Neural cell (in vitro differentiated cells): ENCODE data around the gene PRRT2. TPM values are rescaled to one million over a fixed set of nuclear protein-coding genes. Genes with fewer than 3 reads are reported as not detected.

ENCODE experiments used
- H2AFZ ChIP-seq: fragments of 200-600, 300-800 bp; sonication (generic), shearing (Covaris generic); 2 replicates; pipeline ENCODE4 v1.6.0; 2014; ENCODE audit warnings: low read depth, mild to moderate bottlenecking, antibody characterized with exemption, low read length, moderate library complexity
- H3F3A ChIP-seq: fragments of 200-600 bp; shearing (Covaris generic); 2 replicates; pipeline ENCODE4 v1.6.1; 2016; ENCODE audit warnings: mild to moderate bottlenecking, moderate library complexity, mixed read lengths, antibody characterized with exemption, low read length; ENCODE audit not compliant: insufficient read depth, poor library complexity, severe bottlenecking
- H3K27ac ChIP-seq: fragments of 200-600, 300-800 bp; sonication (generic), shearing (Covaris generic); 2 replicates; pipeline ENCODE4 v1.5.1; 2014; ENCODE audit warnings: mild to moderate bottlenecking, low read length, moderate library complexity
- H3K27me3 ChIP-seq: fragments of 300-800, 200-600 bp; sonication (generic), shearing (Covaris generic); 2 replicates; pipeline ENCODE4 v1.6.0; 2014; ENCODE audit warnings: mild to moderate bottlenecking, low read depth, low read length, moderate library complexity; ENCODE audit not compliant: insufficient read depth
- H3K36me3 ChIP-seq: fragments of 300-800, 200-600 bp; sonication (generic), shearing (Covaris generic); 2 replicates; pipeline ENCODE4 v1.5.1; 2014; ENCODE audit warnings: mild to moderate bottlenecking, antibody characterized with exemption, low read length, moderate library complexity; ENCODE audit not compliant: insufficient read depth
- H3K4me2 ChIP-seq: fragments of 300-800, 200-600 bp; sonication (generic), shearing (Covaris generic); 2 replicates; pipeline ENCODE4 v1.6.0; 2014; ENCODE audit warnings: mild to moderate bottlenecking, low read length
- H3K4me3 ChIP-seq: fragments of 300-800, 200-600 bp; sonication (generic), shearing (Covaris generic); 2 replicates; pipeline ENCODE4 v1.5.1; 2014; ENCODE audit warnings: mild to moderate bottlenecking, low read length, moderate library complexity
- H3K79me2 ChIP-seq: fragments of 200-600 bp; shearing (Covaris generic); replicated peaks from 2 replicates; pipeline ENCODE4 v1.6.0; 2014; ENCODE audit warnings: mild to moderate bottlenecking, low read length, moderate library complexity; ENCODE audit not compliant: insufficient read depth
- H3K9ac ChIP-seq: fragments of 300-800, 200-600 bp; sonication (generic), shearing (Covaris generic); 2 replicates; pipeline ENCODE4 v1.6.1; 2016; ENCODE audit warnings: mild to moderate bottlenecking, low read length, mixed read lengths
- H3K9me2 ChIP-seq: fragments of 200-600 bp; shearing (Covaris generic); 2 replicates; pipeline ENCODE4 v1.6.1; 2016; ENCODE audit warnings: mild to moderate bottlenecking, low read length, mixed read lengths; ENCODE audit not compliant: insufficient read depth
- H3K9me3 ChIP-seq: fragments of 200-600, 300-800 bp; sonication (generic), shearing (Covaris generic); 2 replicates; pipeline ENCODE4 v1.6.1; 2016; ENCODE audit warnings: mild to moderate bottlenecking, mixed run types, low read length, moderate library complexity, mixed read lengths
- H4K20me1 ChIP-seq: fragments of 200-600 bp; shearing (Covaris generic); 2 replicates; pipeline ENCODE4 v1.6.1; 2016; ENCODE audit warnings: mild to moderate bottlenecking, mixed run types; ENCODE audit not compliant: insufficient read depth
- EP300 ChIP-seq: fragments of 450-650 bp; conservative IDR thresholded peaks from 2 replicates; pipeline ENCODE4 v1.6.1; 2014; ENCODE audit warnings: antibody characterized with exemption, mild to moderate bottlenecking, moderate library complexity; ENCODE audit not compliant: poor library complexity, severe bottlenecking
- EZH2 ChIP-seq: fragments of 200-600, 300-800 bp; shearing (Covaris generic), sonication (generic); IDR thresholded peaks from 2 replicates; pipeline ENCODE4 v1.6.1; 2014; ENCODE audit warnings: antibody characterized with exemption, low read length, borderline replicate concordance, mild to moderate bottlenecking; ENCODE audit not compliant: insufficient read depth, poor library complexity, severe bottlenecking
- MXI1 ChIP-seq: fragments of 450-650 bp; conservative IDR thresholded peaks from 2 replicates; pipeline ENCODE4 v1.6.1; 2014; ENCODE audit warnings: antibody characterized with exemption, mild to moderate bottlenecking; ENCODE audit not compliant: poor library complexity, severe bottlenecking
- POLR2AphosphoS5 ChIP-seq: IDR thresholded peaks from 2 replicates; pipeline ENCODE4 v1.6.1; 2012
- RAD21 ChIP-seq: fragments of 450-650 bp; conservative IDR thresholded peaks from 2 replicates; pipeline ENCODE4 v1.6.1; 2014; ENCODE audit warnings: antibody characterized with exemption, mild to moderate bottlenecking, moderate library complexity
- SMC3 ChIP-seq: fragments of 450-650 bp; conservative IDR thresholded peaks from 2 replicates; pipeline ENCODE4 v1.6.1; 2014; ENCODE audit warnings: antibody characterized with exemption, mild to moderate bottlenecking, moderate library complexity; ENCODE audit not compliant: poor library complexity
- TAF1 ChIP-seq: IDR thresholded peaks from 2 replicates; pipeline ENCODE4 v1.6.1; 2012; ENCODE audit warnings: low read depth
- polyA plus RNA-seq: library from polyadenylated mRNA; depleted of rRNA; stranded (reverse); fragments of >200 nt; gene quantifications from 2 replicates; pipeline ENCODE4 v1.2.3, GENCODE V29; 2014
- TF ChIP-seq, protein P1 (sequence below): fragments of 450-650 bp; IDR thresholded peaks from 2 replicates; pipeline ENCODE4 v1.5.1; 2014; ENCODE audit warnings: antibody characterized with exemption, mild to moderate bottlenecking, moderate library complexity; ENCODE audit not compliant: poor library complexity, severe bottlenecking
- TF ChIP-seq, protein P2 (sequence below): IDR thresholded peaks from 2 replicates; pipeline ENCODE4 v1.6.1; 2012; ENCODE audit warnings: borderline replicate concordance

PRRT2 gene
- polyA plus RNA-seq, 1 donor from 2014 or later, result 84.2 TPM

GRCh38 chr16:29820271-29820701, 8.3 kb downstream of the PRRT2 start, which contains the start of gene MVP:
TSS of gene MVP (plus strand) at chr16:29820462. CDS start at chr16:29830550, 10,088 bp downstream.
- Histone ChIP-seq H3K36me3 (no peaks in the 10 kb centered on the region), H3K4me2 (no peak within 1 kb of the TSS), H3K9me2 (no peaks in the 10 kb centered on the region), H3K27ac (no peak within 1 kb of the TSS), H2AFZ (no peak within 1 kb of the TSS), H3K4me3 (no peak within 1 kb of the TSS), H3K79me2 (peaks cover 8% of the 10 kb centered on the region), H3K9me3 (no peaks in the 10 kb centered on the region), H3K27me3 (no peaks in the 10 kb centered on the region), H3F3A (no peaks in the 10 kb centered on the region), H3K9ac (no peak within 1 kb of the TSS), H4K20me1 (no peaks in the 10 kb centered on the region)
- TF ChIP-seq EZH2 (no peak), SMC3 (no peak), MXI1 (no peak), TAF1 (no peak), POLR2AphosphoS5 (no peak), RAD21 (no peak), EP300 (no peak)
- TF ChIP-seq, protein P1, sequence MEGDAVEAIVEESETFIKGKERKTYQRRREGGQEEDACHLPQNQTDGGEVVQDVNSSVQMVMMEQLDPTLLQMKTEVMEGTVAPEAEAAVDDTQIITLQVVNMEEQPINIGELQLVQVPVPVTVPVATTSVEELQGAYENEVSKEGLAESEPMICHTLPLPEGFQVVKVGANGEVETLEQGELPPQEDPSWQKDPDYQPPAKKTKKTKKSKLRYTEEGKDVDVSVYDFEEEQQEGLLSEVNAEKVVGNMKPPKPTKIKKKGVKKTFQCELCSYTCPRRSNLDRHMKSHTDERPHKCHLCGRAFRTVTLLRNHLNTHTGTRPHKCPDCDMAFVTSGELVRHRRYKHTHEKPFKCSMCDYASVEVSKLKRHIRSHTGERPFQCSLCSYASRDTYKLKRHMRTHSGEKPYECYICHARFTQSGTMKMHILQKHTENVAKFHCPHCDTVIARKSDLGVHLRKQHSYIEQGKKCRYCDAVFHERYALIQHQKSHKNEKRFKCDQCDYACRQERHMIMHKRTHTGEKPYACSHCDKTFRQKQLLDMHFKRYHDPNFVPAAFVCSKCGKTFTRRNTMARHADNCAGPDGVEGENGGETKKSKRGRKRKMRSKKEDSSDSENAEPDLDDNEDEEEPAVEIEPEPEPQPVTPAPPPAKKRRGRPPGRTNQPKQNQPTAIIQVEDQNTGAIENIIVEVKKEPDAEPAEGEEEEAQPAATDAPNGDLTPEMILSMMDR, result no peak
- TF ChIP-seq, protein P2, sequence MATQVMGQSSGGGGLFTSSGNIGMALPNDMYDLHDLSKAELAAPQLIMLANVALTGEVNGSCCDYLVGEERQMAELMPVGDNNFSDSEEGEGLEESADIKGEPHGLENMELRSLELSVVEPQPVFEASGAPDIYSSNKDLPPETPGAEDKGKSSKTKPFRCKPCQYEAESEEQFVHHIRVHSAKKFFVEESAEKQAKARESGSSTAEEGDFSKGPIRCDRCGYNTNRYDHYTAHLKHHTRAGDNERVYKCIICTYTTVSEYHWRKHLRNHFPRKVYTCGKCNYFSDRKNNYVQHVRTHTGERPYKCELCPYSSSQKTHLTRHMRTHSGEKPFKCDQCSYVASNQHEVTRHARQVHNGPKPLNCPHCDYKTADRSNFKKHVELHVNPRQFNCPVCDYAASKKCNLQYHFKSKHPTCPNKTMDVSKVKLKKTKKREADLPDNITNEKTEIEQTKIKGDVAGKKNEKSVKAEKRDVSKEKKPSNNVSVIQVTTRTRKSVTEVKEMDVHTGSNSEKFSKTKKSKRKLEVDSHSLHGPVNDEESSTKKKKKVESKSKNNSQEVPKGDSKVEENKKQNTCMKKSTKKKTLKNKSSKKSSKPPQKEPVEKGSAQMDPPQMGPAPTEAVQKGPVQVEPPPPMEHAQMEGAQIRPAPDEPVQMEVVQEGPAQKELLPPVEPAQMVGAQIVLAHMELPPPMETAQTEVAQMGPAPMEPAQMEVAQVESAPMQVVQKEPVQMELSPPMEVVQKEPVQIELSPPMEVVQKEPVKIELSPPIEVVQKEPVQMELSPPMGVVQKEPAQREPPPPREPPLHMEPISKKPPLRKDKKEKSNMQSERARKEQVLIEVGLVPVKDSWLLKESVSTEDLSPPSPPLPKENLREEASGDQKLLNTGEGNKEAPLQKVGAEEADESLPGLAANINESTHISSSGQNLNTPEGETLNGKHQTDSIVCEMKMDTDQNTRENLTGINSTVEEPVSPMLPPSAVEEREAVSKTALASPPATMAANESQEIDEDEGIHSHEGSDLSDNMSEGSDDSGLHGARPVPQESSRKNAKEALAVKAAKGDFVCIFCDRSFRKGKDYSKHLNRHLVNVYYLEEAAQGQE, result no peak

DNA sequence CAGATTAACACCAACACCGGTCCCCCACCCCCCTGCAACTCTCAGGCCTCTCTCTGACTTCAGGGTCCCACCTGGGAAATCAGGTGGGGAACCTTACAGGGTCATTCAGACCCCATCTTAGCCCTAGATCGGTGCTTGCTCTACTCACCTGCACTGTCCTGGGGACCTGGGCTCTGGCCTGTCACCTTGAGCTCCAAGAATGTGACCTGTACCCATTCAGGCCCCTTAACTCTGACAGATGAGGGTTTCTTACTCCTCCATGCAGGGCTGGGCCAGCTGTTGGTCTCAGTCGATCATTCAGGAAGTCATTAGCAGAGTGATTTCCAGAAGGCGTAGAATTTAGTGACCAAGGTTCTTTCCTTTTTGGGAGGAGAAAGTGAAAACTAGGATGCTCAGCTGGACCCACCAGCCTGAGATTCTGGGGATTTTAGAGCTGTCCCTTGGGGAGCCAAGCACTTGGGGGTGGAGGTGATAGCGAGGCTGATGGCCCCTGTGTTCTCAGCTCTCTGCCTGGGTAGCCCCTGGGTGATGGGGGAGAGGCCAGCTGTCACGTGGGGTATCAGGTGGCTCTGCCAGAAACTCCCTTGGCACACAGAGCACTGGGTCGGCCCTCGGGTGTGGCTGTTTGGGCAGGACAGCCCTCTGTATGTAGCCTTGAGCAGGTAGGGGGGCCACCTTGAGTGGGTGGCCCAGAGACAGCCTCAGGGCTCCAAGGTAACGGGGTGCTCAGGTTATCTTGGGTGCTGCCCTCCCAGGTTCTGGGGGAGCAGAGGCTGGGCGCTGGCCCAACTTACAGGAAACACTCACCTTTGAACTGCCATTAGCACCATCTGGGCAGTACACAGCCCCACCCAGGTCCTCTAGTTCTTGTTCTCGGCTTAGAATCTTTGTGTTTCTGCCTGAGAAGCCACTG, 9.0 kb downstream of the PRRT2 start:
- Histone ChIP-seq H3K27me3 (no peaks in the 10 kb centered on the region), H3K9ac (no peak overlapping the region), H3K36me3 (no peaks in the 10 kb centered on the region), H3K79me2 (peaks cover 6% of the 10 kb centered on the region), H2AFZ (no peak overlapping the region), H3K27ac (no peak overlapping the region), H4K20me1 (no peaks in the 10 kb centered on the region), H3K9me3 (no peaks in the 10 kb centered on the region), H3K4me3 (no peak overlapping the region), H3F3A (no peaks in the 10 kb centered on the region), H3K9me2 (no peaks in the 10 kb centered on the region), H3K4me2 (no peak overlapping the region)
- TF ChIP-seq MXI1, result no peak
- TF ChIP-seq, protein P2, result no peak
- no peak for TF ChIP-seq SMC3
- TF ChIP-seq, protein P1, result no peak
- TF ChIP-seq POLR2AphosphoS5, result no peak
- no peak for TF ChIP-seq RAD21
- no peak for TF ChIP-seq EZH2
- TF ChIP-seq TAF1, result no peak
- TF ChIP-seq EP300, result no peak
